Breast epithelium (tissue), 4 donors: ENCODE results near the gene CEP57L1. TPM values are rescaled to one million over a fixed set of nuclear protein-coding genes. Genes with fewer than 3 reads are reported as not detected.
"Not testable (repeated sequence)": the region's sequence is repeated elsewhere in the genome, so short reads cannot be mapped to it uniquely, and the experiment has no call there.

Source experiments
- DNase-seq, 2 donors: peaks; one replicate each; pipeline ENCODE4 v3.0.0-alpha.2; 2019; ENCODE audit warnings: low spot score in 2 of 2
- H3K27ac ChIP-seq, 2 donors: fragments of 200-600 bp; sonication (generic) in 1 of 2; one replicate each; pipeline ENCODE4 v1.5.1; 2016 to 2019; ENCODE audit warnings: mild to moderate bottlenecking in 1 of 2
- H3K27me3 ChIP-seq, 2 donors: fragments of 200-600 bp; sonication (generic) in 1 of 2; one replicate each; pipeline versions ENCODE4 v1.5.1 to v1.6.0; 2017 to 2019; ENCODE audit warnings: control low read depth in 1 of 2, mild to moderate bottlenecking in 1 of 2
- H3K36me3 ChIP-seq: fragments of 200-600 bp; one replicate; pipeline ENCODE4 v1.5.1; 2019
- H3K4me1 ChIP-seq, 2 donors: fragments of 200-600 bp; sonication (generic); one replicate each; pipeline ENCODE4 v1.5.1; 2016 to 2019; ENCODE audit warnings: control low read depth in 1 of 2
- H3K4me3 ChIP-seq, 3 donors: fragments of 200-600 bp; sonication (generic); 1 replicate in 2 of 3; 2 replicates in 1 of 3; pipeline ENCODE4 v1.5.1; 2016 to 2019; ENCODE audit warnings: mild to moderate bottlenecking in 3 of 3, moderate library complexity in 2 of 3
- H3K9me3 ChIP-seq, 2 donors: fragments of 200-600 bp; sonication (generic) in 1 of 2; one replicate each; pipeline ENCODE4 v1.5.1; 2016 to 2019; ENCODE audit warnings: control low read depth in 1 of 2
- POLR2A ChIP-seq: fragments of 450-650 bp; IDR thresholded peaks from one replicate; pipeline ENCODE4 v1.6.1; 2016; ENCODE audit warnings: antibody characterized with exemption, mild to moderate bottlenecking, moderate library complexity
- POLR2AphosphoS5 ChIP-seq, 3 donors: sonication (generic); formaldehyde crosslinking; IDR thresholded peaks; one replicate each; pipeline ENCODE4 v1.6.1; 2017; ENCODE audit warnings: antibody characterized with exemption in 3 of 3
- intact Hi-C: fragments of 100-400 bp; cut with DNase I; formaldehyde crosslinking; loops from one replicate; pipeline ENCODE4 v1.15.1; 2023; ENCODE audit warnings: low total_unique reads
- total RNA-seq, 3 donors: library from RNA; depleted of rRNA; stranded (reverse); fragments of >200 nt; gene quantifications; one replicate each; pipeline ENCODE4 v1.1.0, GENCODE V29; 2016
- TF ChIP-seq, protein P1 (sequence below), 3 donors: fragments of 450-650 bp; IDR thresholded peaks; one replicate each; pipeline ENCODE4 v1.5.1; 2016 to 2017; ENCODE audit warnings: antibody characterized with exemption in 3 of 3, mild to moderate bottlenecking in 3 of 3, moderate library complexity in 3 of 3

The CEP57L1 gene
- total RNA-seq, 3 donors from 2014 or later: 14.1 to 23.7 (median 19.8) TPM

GRCh38 chr6:109079981-109080380 is 15.3 kb upstream of the CEP57L1 start:
- Histone ChIP-seq H3K9me3 (no peaks in the 10 kb centered on the region), H3K4me3 (no peak overlapping the region), H3K36me3 (no peaks in the 10 kb centered on the region), H3K27ac (no peak overlapping the region), H3K27me3 (no peaks in the 10 kb centered on the region), H3K4me1 (no peaks in the 10 kb centered on the region)
- TF ChIP-seq POLR2A (no peak), POLR2AphosphoS5 (IDR thresholded peaks at IDR 0.05) (no peak)
- no peak for DNase-seq
- intact Hi-C loops: loop anchor here (5.0 kb wide), 1 partner anchor 538 kb away; no protein-coding TSS in a partner anchor

GRCh38 chr6:109081026-109081425 is 14.3 kb upstream of the CEP57L1 start:
- TF ChIP-seq, protein P1, sequence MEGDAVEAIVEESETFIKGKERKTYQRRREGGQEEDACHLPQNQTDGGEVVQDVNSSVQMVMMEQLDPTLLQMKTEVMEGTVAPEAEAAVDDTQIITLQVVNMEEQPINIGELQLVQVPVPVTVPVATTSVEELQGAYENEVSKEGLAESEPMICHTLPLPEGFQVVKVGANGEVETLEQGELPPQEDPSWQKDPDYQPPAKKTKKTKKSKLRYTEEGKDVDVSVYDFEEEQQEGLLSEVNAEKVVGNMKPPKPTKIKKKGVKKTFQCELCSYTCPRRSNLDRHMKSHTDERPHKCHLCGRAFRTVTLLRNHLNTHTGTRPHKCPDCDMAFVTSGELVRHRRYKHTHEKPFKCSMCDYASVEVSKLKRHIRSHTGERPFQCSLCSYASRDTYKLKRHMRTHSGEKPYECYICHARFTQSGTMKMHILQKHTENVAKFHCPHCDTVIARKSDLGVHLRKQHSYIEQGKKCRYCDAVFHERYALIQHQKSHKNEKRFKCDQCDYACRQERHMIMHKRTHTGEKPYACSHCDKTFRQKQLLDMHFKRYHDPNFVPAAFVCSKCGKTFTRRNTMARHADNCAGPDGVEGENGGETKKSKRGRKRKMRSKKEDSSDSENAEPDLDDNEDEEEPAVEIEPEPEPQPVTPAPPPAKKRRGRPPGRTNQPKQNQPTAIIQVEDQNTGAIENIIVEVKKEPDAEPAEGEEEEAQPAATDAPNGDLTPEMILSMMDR (IDR thresholded peaks at IDR 0.05): no peak
- TF ChIP-seq POLR2AphosphoS5 (IDR thresholded peaks at IDR 0.05) (no peak), POLR2A (no peak)
- H3K36me3 ChIP-seq: no peaks in the 10 kb centered on the region
- no peak overlapping the region for H3K4me3 ChIP-seq
- H3K4me1 ChIP-seq: no peaks in the 10 kb centered on the region
- no peaks in the 10 kb centered on the region for H3K27me3 ChIP-seq
- no peak overlapping the region for H3K27ac ChIP-seq
- intact Hi-C loops: loop anchor here (5.0 kb wide), 1 partner anchor 539 kb away; no protein-coding TSS in a partner anchor
- no peak for DNase-seq
- no peaks in the 10 kb centered on the region for H3K9me3 ChIP-seq

GRCh38 chr6:109081516-109082187 is 13.7 kb upstream of the CEP57L1 start:
- H3K27me3 ChIP-seq: no peaks in the 10 kb centered on the region
- intact Hi-C loops: loop anchor here (5.0 kb wide), 1 partner anchor 539 kb away; no protein-coding TSS in a partner anchor
- H3K27ac ChIP-seq: no peak overlapping the region
- H3K4me1 ChIP-seq: no peaks in the 10 kb centered on the region
- no peak for DNase-seq
- H3K9me3 ChIP-seq: no peaks in the 10 kb centered on the region
- no peak overlapping the region for H3K4me3 ChIP-seq
- H3K36me3 ChIP-seq: no peaks in the 10 kb centered on the region
- TF ChIP-seq POLR2A (no peak), POLR2AphosphoS5 (IDR thresholded peaks at IDR 0.05) (no peak)
- TF ChIP-seq, protein P1 (IDR thresholded peaks at IDR 0.05): no peak

- Histone ChIP-seq H3K36me3 (no peaks in the 10 kb centered on the region), H3K27me3 (no peaks in the 10 kb centered on the region), H3K9me3 (no peaks in the 10 kb centered on the region), H3K4me3 (no peak overlapping the region), H3K27ac (no peak overlapping the region), H3K4me1 (no peaks in the 10 kb centered on the region)
- no peak for TF ChIP-seq POLR2A
- TF ChIP-seq POLR2AphosphoS5 (IDR thresholded peaks at IDR 0.05): no peak
- intact Hi-C loops: loop anchor here (5.0 kb wide), 1 partner anchor 540 kb away; no protein-coding TSS in a partner anchor
- DNase-seq: no peak
Observed at GRCh38 chr6:109082188-109082577, 13.1 kb upstream of the CEP57L1 start.

- no peak for TF ChIP-seq POLR2AphosphoS5 (IDR thresholded peaks at IDR 0.05)
- Histone ChIP-seq H3K36me3 (no peaks in the 10 kb centered on the region), H3K4me1 (no peaks in the 10 kb centered on the region), H3K27ac (no peak overlapping the region), H3K4me3 (no peak overlapping the region), H3K27me3 (no peaks in the 10 kb centered on the region), H3K9me3 (no peaks in the 10 kb centered on the region)
- no peak for DNase-seq
- intact Hi-C loops: loop anchor here (5.0 kb wide), 1 partner anchor 541 kb away; no protein-coding TSS in a partner anchor
Observed at GRCh38 chr6:109083657-109084056, 11.7 kb upstream of the CEP57L1 start.

DNA sequence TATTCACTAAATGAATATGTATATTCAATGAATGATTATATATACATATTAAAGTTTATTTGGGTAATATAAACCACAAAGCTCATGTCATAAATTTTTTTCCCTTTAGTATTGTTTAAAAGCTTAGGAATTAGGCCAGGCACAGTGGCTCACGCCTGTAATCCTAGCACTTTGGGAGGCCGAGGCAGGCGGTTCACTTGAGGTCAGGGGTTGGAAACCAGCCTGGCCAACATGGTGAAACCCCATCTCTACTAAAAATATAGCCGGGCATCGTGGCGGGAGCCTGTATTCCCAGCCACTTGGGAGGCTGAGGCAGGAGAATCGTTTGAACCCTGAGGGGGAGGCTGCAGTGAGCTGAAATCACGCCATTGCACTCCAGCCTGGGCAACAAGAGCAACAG is 11.2 kb upstream of the CEP57L1 start:
- H3K27ac ChIP-seq, H3K9me3 ChIP-seq, H3K36me3 ChIP-seq, H3K27me3 ChIP-seq, H3K4me1 ChIP-seq, DNase-seq, H3K4me3 ChIP-seq: not testable (repeated sequence)
- intact Hi-C loops: loop anchor here (5.0 kb wide), 1 partner anchor 542 kb away; no protein-coding TSS in a partner anchor

DNA sequence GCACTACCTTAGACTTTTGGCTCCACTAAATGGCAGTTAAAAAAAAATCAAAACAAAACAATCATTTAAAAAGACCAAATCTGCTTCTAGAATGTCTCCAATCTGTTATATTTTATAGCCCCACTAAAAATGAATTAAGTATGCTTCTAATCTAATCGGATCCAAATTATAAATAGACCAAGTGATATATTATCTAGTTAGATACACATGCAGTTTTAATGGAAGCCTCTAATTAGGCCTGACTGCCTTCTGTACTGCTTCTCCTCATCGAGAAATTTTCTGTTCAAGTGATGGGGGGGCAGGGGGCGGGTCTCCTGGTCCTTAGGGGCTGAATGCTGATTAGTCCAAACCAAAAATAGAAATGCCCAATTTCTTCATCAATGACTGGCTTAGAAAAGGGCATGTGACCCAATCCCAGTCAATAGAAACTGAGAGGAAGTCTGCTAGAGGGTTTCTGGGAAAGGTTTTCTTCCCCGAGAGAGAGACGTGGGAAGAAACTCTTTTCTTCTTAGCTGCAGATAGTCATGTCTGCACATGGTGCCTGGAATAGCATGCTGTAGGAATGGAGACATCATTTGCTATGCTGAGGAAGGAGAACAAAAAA is 7.5 kb upstream of the CEP57L1 start:
- H3K27me3 ChIP-seq: no peaks in the 10 kb centered on the region
- H3K36me3 ChIP-seq: no peaks in the 10 kb centered on the region
- H3K9me3 ChIP-seq: no peaks in the 10 kb centered on the region
- peaks cover 0 to 6% of the 10 kb centered on the region in 2 donors for H3K4me1 ChIP-seq
- intact Hi-C loops: no loop called here
- no peak overlapping the region for H3K27ac ChIP-seq
- no peak for TF ChIP-seq POLR2AphosphoS5 (IDR thresholded peaks at IDR 0.05)
- no peak for TF ChIP-seq POLR2A
- TF ChIP-seq, protein P1 (IDR thresholded peaks at IDR 0.05): no peak
- no peak for DNase-seq
- no peak overlapping the region for H3K4me3 ChIP-seq
